HepG2 (cell line): ENCODE measurements around the gene OPRM1. TPM values are rescaled to one million over a fixed set of nuclear protein-coding genes. Genes with fewer than 3 reads are reported as not detected.

Experiments used
- ATAC-seq: fragments of 200-7000 bp; cut with Tn5 transposase; 3 replicates; pipeline ENCODE4 v1.9.1; 2020; ENCODE audit warnings: mild to moderate bottlenecking, moderate library complexity
- BruUV-seq: library from RNA; stranded (reverse); fragments of 400-500 nt; replicated peaks from 2 replicates; lab custom pipeline; 2021; lab: Mats Ljungman, UMichigan
- CTCF ChIA-PET: fragments of 300-600 bp; formaldehyde crosslinking; extraction: SDS; loops from one replicate; lab custom pipeline; 2021; ENCODE audit warnings: low total read pairs, inconsistent platforms, low intra/inter-chr PET ratio; lab: Yijun Ruan, JAX
- POLR2A ChIA-PET: fragments of 350-600 bp; sonication (Branson Sonifier 250); formaldehyde crosslinking; loops from one replicate; lab custom pipeline; 2020; ENCODE audit warnings: antibody characterized with exemption, inconsistent platforms; lab: Yijun Ruan, JAX
- DNase-seq: peaks from one replicate; pipeline ENCODE4 v3.0.0-alpha.2; 2015; ENCODE audit warnings: low spot score
- FAIRE-seq: peaks from 3 replicates; lab custom pipeline; 2011; peaks lifted over from hg19 to GRCh38; lab: Jason Lieb, UNC
- H2AFZ ChIP-seq: one replicate; pipeline ENCODE4 v1.6.1; 2011; ENCODE audit warnings: low read length, inconsistent platforms
- H3K27ac ChIP-seq: fragments of 300-600 bp; 3 replicates; pipeline ENCODE4 v1.8.0; 2011; ENCODE audit warnings: mixed run types, mild to moderate bottlenecking, mixed read lengths, low read length, inconsistent platforms; ENCODE audit not compliant: insufficient read depth; ENCODE audit errors: extremely low read length
- H3K27me3 ChIP-seq, 2 experiments: fragments of 200-600 bp in 1 of 2; 2 replicates in 1 of 2; 3 replicates in 1 of 2; pipeline versions ENCODE4 v1.6.0 to v1.8.0; 2011; ENCODE audit warnings: low read length in 2 of 2, mild to moderate bottlenecking in 2 of 2, moderate library complexity in 2 of 2, inconsistent platforms in 1 of 2; ENCODE audit not compliant: insufficient read depth in 2 of 2, control insufficient read depth in 1 of 2
- H3K36me3 ChIP-seq, 2 experiments: fragments of 200-600 bp in 1 of 2; replicated peaks in 1 of 2; 2 replicates in 1 of 2; 3 replicates in 1 of 2; pipeline versions ENCODE4 v1.5.1 to v1.8.0; 2011; ENCODE audit warnings: low read length in 2 of 2, inconsistent platforms in 1 of 2; ENCODE audit not compliant: insufficient read depth in 2 of 2, control insufficient read depth in 1 of 2
- H3K4me1 ChIP-seq: 2 replicates; pipeline ENCODE4 v1.5.1; 2012; ENCODE audit warnings: low read length, inconsistent platforms; ENCODE audit not compliant: insufficient read depth
- H3K4me2 ChIP-seq: 2 replicates; pipeline ENCODE4 v1.6.0; 2011; ENCODE audit warnings: low read depth, low read length, inconsistent platforms
- H3K4me3 ChIP-seq, 3 experiments: fragments of 200-600 bp in 1 of 3; sonication (generic), shearing (Covaris generic) in 1 of 3; replicated peaks in 1 of 3; 2 replicates each; pipeline ENCODE4 v1.5.1; 2011 to 2016; ENCODE audit warnings: low read length in 3 of 3, inconsistent platforms in 2 of 3, low read depth in 2 of 3, mild to moderate bottlenecking in 2 of 3, control low read depth in 1 of 3, mixed read lengths in 1 of 3; ENCODE audit not compliant: insufficient read depth in 1 of 3
- H3K79me2 ChIP-seq: one replicate; pipeline ENCODE4 v1.6.1; 2011; ENCODE audit warnings: low read length, inconsistent platforms; ENCODE audit not compliant: insufficient read depth
- H3K9ac ChIP-seq: 2 replicates; pipeline ENCODE4 v1.6.0; 2011; ENCODE audit warnings: mild to moderate bottlenecking, low read depth, low read length, inconsistent platforms; ENCODE audit not compliant: insufficient read depth
- H3K9me3 ChIP-seq: 2 replicates; pipeline ENCODE4 v1.5.1; 2012; ENCODE audit warnings: mild to moderate bottlenecking, low read length
- H4K20me1 ChIP-seq: 2 replicates; pipeline ENCODE4 v1.6.0; 2011; ENCODE audit warnings: inconsistent platforms, mild to moderate bottlenecking, low read length, moderate library complexity; ENCODE audit not compliant: insufficient read depth
- CC2D1A ChIP-seq: sonication (generic); formaldehyde crosslinking; IDR thresholded peaks from 2 replicates; pipeline ENCODE4 v1.8.1; 2023; ENCODE audit warnings: mild to moderate bottlenecking, missing genetic modification reagents
- CEBPB ChIP-seq: IDR thresholded peaks from 2 replicates; pipeline ENCODE4 v1.6.1; 2011; ENCODE audit warnings: low read depth, low read length, improper control_type of control experiment, borderline replicate concordance
- GFI1 ChIP-seq: sonication (generic); formaldehyde crosslinking; IDR thresholded peaks from 2 replicates; pipeline ENCODE4 v1.5.0; 2020; ENCODE audit warnings: missing genetic modification reagents, mild to moderate bottlenecking, borderline replicate concordance
- HDAC1 ChIP-seq: sonication (generic); formaldehyde crosslinking; IDR thresholded peaks from 2 replicates; pipeline ENCODE4 v1.5.1; 2020; ENCODE audit warnings: mild to moderate bottlenecking, missing genetic modification reagents
- IKZF4 ChIP-seq: sonication (generic); formaldehyde crosslinking; IDR thresholded peaks from 2 replicates; pipeline ENCODE4 v1.5.1; 2020; ENCODE audit warnings: borderline replicate concordance, mild to moderate bottlenecking, low read depth, missing genetic modification reagents; ENCODE audit errors: not compliant biosample characterization
- PRDM15 ChIP-seq: sonication (generic); formaldehyde crosslinking; IDR thresholded peaks from 2 replicates; pipeline ENCODE4 v1.4.0; 2020; ENCODE audit warnings: missing genetic modification reagents
- RELA ChIP-seq: sonication (generic); formaldehyde crosslinking; IDR thresholded peaks from 2 replicates; pipeline ENCODE4 v1.4.0; 2020; ENCODE audit warnings: missing genetic modification reagents
- ZMAT5 ChIP-seq: sonication (generic); formaldehyde crosslinking; IDR thresholded peaks from 2 replicates; pipeline ENCODE4 v1.5.0; 2020; ENCODE audit warnings: mild to moderate bottlenecking, low read depth, missing genetic modification reagents, borderline replicate concordance
- ZMYM3 ChIP-seq: sonication (generic); formaldehyde crosslinking; IDR thresholded peaks from 2 replicates; pipeline ENCODE4 v1.5.1; 2020; ENCODE audit warnings: mild to moderate bottlenecking, missing genetic modification reagents
- ZNF256 ChIP-seq: sonication (generic); formaldehyde crosslinking; conservative IDR thresholded peaks from 2 replicates; pipeline ENCODE4 v1.4.0; 2020; ENCODE audit warnings: missing genetic modification reagents
- WGBS: methylation state at CpG from one replicate; pipeline ENCODE4 v1.1.6; 2017; ENCODE audit warnings: low lambda C conversion rate; 5-methylcytosine and 5-hydroxymethylcytosine counted together
- in situ Hi-C: cut with HindIII; loops from 2 replicates; pipeline ENCODE4 v1.10.0; 2017; ENCODE audit warnings: low pct_unique_long_range_greater_than_20kb; ENCODE audit not compliant: extremely low pct_ligation_motif_present
- intact Hi-C: fragments of 100-400 bp; cut with micrococcal nuclease; formaldehyde crosslinking; loops from one replicate; pipeline ENCODE4 v1.10.0; 2022; ENCODE audit not compliant: unreplicated experiment
- polyA plus RNA-seq, 8 experiments: library from polyadenylated mRNA; depleted of rRNA in 3 of 8; stranded (reverse) in 7 of 8; unstranded in 1 of 8; fragments of >200 nt; fragmentation: Illumina TruSeq in 4 of 8; extraction: Trizol in 4 of 8; gene quantifications; 2 replicates each; pipeline versions ENCODE4 v1.2.1 to v1.2.3, GENCODE V29; 2011 to 2016; ENCODE audit warnings: low read depth in 4 of 8, missing spikeins in 1 of 8, mixed read lengths in 1 of 8; ENCODE audit not compliant: insufficient read depth in 1 of 8
- total RNA-seq, 5 experiments: library from RNA; depleted of rRNA; stranded (reverse); fragments of >200 nt; fragmentation: Illumina TruSeq; extraction: Trizol; gene quantifications; 2 replicates each; pipeline ENCODE4 v1.2.3, GENCODE V29; 2016; ENCODE audit warnings: low read depth in 1 of 5
- TF ChIP-seq, protein P1 (sequence below): sonication (generic); formaldehyde crosslinking; IDR thresholded peaks from 2 replicates; pipeline ENCODE4 v1.4.0; 2020; ENCODE audit warnings: missing genetic modification reagents
- TF ChIP-seq, protein P2 (sequence below): sonication (generic); formaldehyde crosslinking; IDR thresholded peaks from 2 replicates; pipeline ENCODE4 v1.8.1; 2022; ENCODE audit warnings: mild to moderate bottlenecking, missing genetic modification reagents

The OPRM1 gene
- total and polyA plus RNA-seq, 2 of the 13 experiments (the other 11 are each of a cell fraction or from before 2014, with no cell fraction given): not detected

DNA sequence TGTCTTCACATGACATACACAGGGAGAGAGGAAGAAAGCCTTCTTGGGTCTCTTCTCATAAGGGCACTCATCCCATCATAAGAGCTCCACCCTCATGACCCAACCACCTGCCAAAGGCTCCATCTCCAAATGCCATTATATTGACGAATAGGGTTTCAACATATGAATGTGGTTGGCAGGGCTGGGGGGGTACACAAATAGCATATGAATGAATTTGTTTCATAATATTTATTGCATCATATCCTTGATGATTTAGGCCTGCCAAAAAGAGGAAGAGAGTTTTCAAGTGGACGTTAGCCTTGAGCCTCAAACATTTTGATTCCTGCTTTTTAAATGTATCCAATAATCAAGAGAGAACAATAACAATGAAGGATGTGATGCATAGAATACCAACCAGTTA lies 26.2 kb upstream of the OPRM1 start:
- intact Hi-C loops (no loop called here), in situ Hi-C loops (no loop called here)
- no peaks in the 10 kb centered on the region for H4K20me1 ChIP-seq
- no peaks in the 10 kb centered on the region for H3K9me3 ChIP-seq
- H3K36me3 ChIP-seq: no peaks in the 10 kb centered on the region
- ChIA-PET CTCF (no interaction called here), POLR2A (no interaction called here)
- no peak overlapping the region for H3K27ac ChIP-seq
- H2AFZ ChIP-seq: no peak overlapping the region
- WGBS: 0% methylated on average over 2 of the region's 2 CpGs
- no peak overlapping the region for H3K4me2 ChIP-seq
- DNase-seq (no peak), ATAC-seq (no peak), FAIRE-seq (no peak)
- no peaks in the 10 kb centered on the region for H3K27me3 ChIP-seq
- H3K4me1 ChIP-seq: no peaks in the 10 kb centered on the region
- no peaks in the 10 kb centered on the region for H3K79me2 ChIP-seq
- no peak overlapping the region for H3K9ac ChIP-seq
- H3K4me3 ChIP-seq: no peak overlapping the region
- TF ChIP-seq CEBPB: peak; percentile 14; the same call in 1 of the 2 replicates
- TF ChIP-seq, protein P1, sequence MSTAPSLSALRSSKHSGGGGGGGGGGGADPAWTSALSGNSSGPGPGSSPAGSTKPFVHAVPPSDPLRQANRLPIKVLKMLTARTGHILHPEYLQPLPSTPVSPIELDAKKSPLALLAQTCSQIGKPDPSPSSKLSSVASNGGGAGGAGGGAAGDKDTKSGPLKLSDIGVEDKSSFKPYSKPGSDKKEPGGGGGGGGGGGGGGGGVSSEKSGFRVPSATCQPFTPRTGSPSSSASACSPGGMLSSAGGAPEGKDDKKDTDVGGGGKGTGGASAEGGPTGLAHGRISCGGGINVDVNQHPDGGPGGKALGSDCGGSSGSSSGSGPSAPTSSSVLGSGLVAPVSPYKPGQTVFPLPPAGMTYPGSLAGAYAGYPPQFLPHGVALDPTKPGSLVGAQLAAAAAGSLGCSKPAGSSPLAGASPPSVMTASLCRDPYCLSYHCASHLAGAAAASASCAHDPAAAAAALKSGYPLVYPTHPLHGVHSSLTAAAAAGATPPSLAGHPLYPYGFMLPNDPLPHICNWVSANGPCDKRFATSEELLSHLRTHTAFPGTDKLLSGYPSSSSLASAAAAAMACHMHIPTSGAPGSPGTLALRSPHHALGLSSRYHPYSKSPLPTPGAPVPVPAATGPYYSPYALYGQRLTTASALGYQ: no peak
- BruUV-seq: no TSS peak

DNA sequence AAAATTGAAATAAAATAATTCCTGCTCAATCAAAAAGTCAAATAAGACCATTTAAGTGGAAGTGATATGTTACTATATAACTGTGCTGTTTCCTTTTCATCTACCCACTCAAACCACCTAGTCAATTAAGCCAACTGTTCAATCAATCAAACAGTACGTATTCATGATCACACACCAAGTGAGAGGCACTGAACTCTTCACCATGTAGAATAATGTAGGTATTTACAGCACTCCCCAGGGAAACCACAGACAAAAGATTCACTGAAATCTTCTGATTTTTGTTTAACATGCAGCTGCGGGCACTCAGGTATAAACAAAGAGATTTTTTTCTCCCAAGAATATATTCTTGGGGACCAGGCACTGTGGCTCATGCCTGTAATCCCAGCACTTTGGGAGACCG lies 21.3 kb upstream of the OPRM1 start:
- intact Hi-C loops (no loop called here), in situ Hi-C loops (no loop called here)
- FAIRE-seq (no peak), ATAC-seq (no peak), DNase-seq (no peak)
- Histone ChIP-seq H2AFZ (no peak overlapping the region), H3K4me2 (no peak overlapping the region), H3K4me1 (no peaks in the 10 kb centered on the region), H3K79me2 (no peaks in the 10 kb centered on the region), H3K27me3 (no peaks in the 10 kb centered on the region), H3K9ac (no peak overlapping the region), H4K20me1 (no peaks in the 10 kb centered on the region), H3K9me3 (peaks cover 9% of the 10 kb centered on the region; the same call in 1 of the 2 replicates), H3K27ac (no peak overlapping the region), H3K4me3 (no peak overlapping the region), H3K36me3 (no peaks in the 10 kb centered on the region)
- ChIA-PET CTCF (no interaction called here), POLR2A (no interaction called here)
- no TSS peak for BruUV-seq
- WGBS: 3% methylated on average over 3 of the region's 3 CpGs
- TF ChIP-seq CC2D1A (CRISPR knock-in tag) (no peak), ZMAT5 (no peak), ZMYM3 (CRISPR knock-in tag) (no peak), HDAC1 (CRISPR knock-in tag) (no peak), GFI1 (CRISPR knock-in tag) (no peak), IKZF4 (no peak), PRDM15 (CRISPR knock-in tag) (no peak), RELA (CRISPR knock-in tag) (no peak), ZNF256 (no peak)
- TF ChIP-seq, protein P2, sequence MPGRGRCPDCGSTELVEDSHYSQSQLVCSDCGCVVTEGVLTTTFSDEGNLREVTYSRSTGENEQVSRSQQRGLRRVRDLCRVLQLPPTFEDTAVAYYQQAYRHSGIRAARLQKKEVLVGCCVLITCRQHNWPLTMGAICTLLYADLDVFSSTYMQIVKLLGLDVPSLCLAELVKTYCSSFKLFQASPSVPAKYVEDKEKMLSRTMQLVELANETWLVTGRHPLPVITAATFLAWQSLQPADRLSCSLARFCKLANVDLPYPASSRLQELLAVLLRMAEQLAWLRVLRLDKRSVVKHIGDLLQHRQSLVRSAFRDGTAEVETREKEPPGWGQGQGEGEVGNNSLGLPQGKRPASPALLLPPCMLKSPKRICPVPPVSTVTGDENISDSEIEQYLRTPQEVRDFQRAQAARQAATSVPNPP (CRISPR knock-in tag): no peak
